Chondrocyte (in vitro differentiated cells): ENCODE data around the gene LMO2. TPM values are rescaled to one million over a fixed set of nuclear protein-coding genes. Genes with fewer than 3 reads are reported as not detected.

Experiments used
- DNase-seq: peaks from one replicate; pipeline ENCODE4 v3.0.0; 2021; ENCODE audit warnings: mixed read lengths, low spot score
- H3K27ac Mint-ChIP-seq: one replicate; pipeline ENCODE4 v1.8.0; 2021; ENCODE audit warnings: mild to moderate bottlenecking, moderate library complexity, mixed read lengths; ENCODE audit not compliant: unreplicated experiment
- H3K27me3 Mint-ChIP-seq: 2 replicates; pipeline ENCODE4 v1.8.0; 2021; ENCODE audit warnings: low read depth, mixed read lengths
- H3K36me3 Mint-ChIP-seq: 2 replicates; pipeline ENCODE4 v1.8.0; 2021; ENCODE audit warnings: low read depth, mixed read lengths
- H3K4me1 Mint-ChIP-seq: 2 replicates; pipeline ENCODE4 v1.8.0; 2021; ENCODE audit warnings: low read depth, mild to moderate bottlenecking, mixed read lengths
- H3K4me3 Mint-ChIP-seq: one replicate; pipeline ENCODE4 v1.8.0; 2021; ENCODE audit warnings: mild to moderate bottlenecking, moderate library complexity, mixed read lengths; ENCODE audit not compliant: unreplicated experiment
- H3K9me3 Mint-ChIP-seq: 2 replicates; pipeline ENCODE4 v1.8.0; 2021; ENCODE audit warnings: low read depth, mixed read lengths
- CTCF ChIP-seq: fragments of 200-600 bp; sonication (generic); IDR thresholded peaks from 2 replicates; pipeline ENCODE4 v1.5.0; 2021; ENCODE audit warnings: antibody characterized with exemption, mild to moderate bottlenecking, moderate library complexity
- total RNA-seq: library from RNA; stranded (reverse); gene quantifications from 3 replicates; pipeline ENCODE4 v1.2.1, GENCODE V29; 2021

The LMO2 gene
- total RNA-seq, 1 donor from 2014 or later: not detected

GRCh38 chr11:33879375-33879774 lies 12.5 kb downstream of the LMO2 start:
- Mint-ChIP-seq H3K9me3 (no peaks in the 10 kb centered on the region), H3K4me1 (no peaks in the 10 kb centered on the region), H3K27me3 (peaks cover 80% of the 10 kb centered on the region), H3K4me3 (no peak overlapping the region), H3K36me3 (peaks cover 3% of the 10 kb centered on the region), H3K27ac (no peak overlapping the region)
- no peak for DNase-seq
- no peak for TF ChIP-seq CTCF

GRCh38 chr11:33877038-33877437 lies 14.8 kb downstream of the LMO2 start:
- TF ChIP-seq CTCF: no peak
- Mint-ChIP-seq H3K27me3 (peaks cover 78% of the 10 kb centered on the region), H3K36me3 (no peaks in the 10 kb centered on the region)

GRCh38 chr11:33875621-33876294 lies 16.1 kb downstream of the LMO2 start:
- no peak for DNase-seq
- no peaks in the 10 kb centered on the region for H3K9me3 Mint-ChIP-seq
- TF ChIP-seq CTCF: no peak
- no peak overlapping the region for H3K27ac Mint-ChIP-seq
- no peaks in the 10 kb centered on the region for H3K4me1 Mint-ChIP-seq
- H3K4me3 Mint-ChIP-seq: no peak overlapping the region
- peaks cover 70% of the 10 kb centered on the region for H3K27me3 Mint-ChIP-seq
- no peaks in the 10 kb centered on the region for H3K36me3 Mint-ChIP-seq

More at GRCh38 chr11:33877038-33877437, 14.8 kb downstream of the LMO2 start:
- H3K4me1 Mint-ChIP-seq: no peaks in the 10 kb centered on the region
- H3K4me3 Mint-ChIP-seq: no peak overlapping the region
- H3K27ac Mint-ChIP-seq: no peak overlapping the region
- no peaks in the 10 kb centered on the region for H3K9me3 Mint-ChIP-seq
- no peak for DNase-seq

- Mint-ChIP-seq H3K36me3 (no peaks in the 10 kb centered on the region), H3K27ac (no peak overlapping the region), H3K27me3 (peaks cover 71% of the 10 kb centered on the region), H3K4me1 (peaks cover 5% of the 10 kb centered on the region), H3K4me3 (no peak overlapping the region), H3K9me3 (no peaks in the 10 kb centered on the region)
- TF ChIP-seq CTCF: no peak
- DNase-seq: no peak
Measured at GRCh38 chr11:33874910-33875490, 16.9 kb downstream of the LMO2 start.

DNA sequence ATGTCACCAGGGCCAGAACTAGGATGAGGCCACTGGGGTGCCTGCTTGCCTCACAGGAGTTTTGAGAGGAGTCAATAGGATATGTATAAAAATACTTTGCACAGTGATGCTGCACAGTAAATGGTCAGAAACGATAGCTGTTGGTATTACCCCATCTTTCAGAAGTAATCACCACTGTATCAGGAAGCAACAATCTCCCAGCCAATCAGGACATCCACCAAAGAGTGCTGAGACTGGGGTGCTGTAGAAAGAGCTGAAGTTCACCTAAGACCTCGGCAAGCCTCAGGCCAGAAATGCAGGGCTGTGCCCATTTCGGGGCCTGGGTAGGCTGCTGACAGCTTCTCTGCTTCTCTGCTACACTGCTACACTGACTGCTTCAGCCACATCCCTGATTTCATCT lies 17.4 kb downstream of the LMO2 start:
- H3K9me3 Mint-ChIP-seq: no peaks in the 10 kb centered on the region
- no peaks in the 10 kb centered on the region for H3K36me3 Mint-ChIP-seq
- no peak for TF ChIP-seq CTCF
- no peak overlapping the region for H3K4me3 Mint-ChIP-seq
- DNase-seq: no peak
- peaks cover 70% of the 10 kb centered on the region for H3K27me3 Mint-ChIP-seq
- no peak overlapping the region for H3K27ac Mint-ChIP-seq
- H3K4me1 Mint-ChIP-seq: peaks cover 7% of the 10 kb centered on the region
